HepG2 (cell line): ENCODE data around the gene WFDC1. TPM values are rescaled to one million over a fixed set of nuclear protein-coding genes. Genes with fewer than 3 reads are reported as not detected.

ENCODE experiments used
- ATAC-seq: fragments of 200-7000 bp; cut with Tn5 transposase; 3 replicates; pipeline ENCODE4 v1.9.1; 2020; ENCODE audit warnings: mild to moderate bottlenecking, moderate library complexity
- BruUV-seq: library from RNA; stranded (reverse); fragments of 400-500 nt; replicated peaks from 2 replicates; lab custom pipeline; 2021; lab: Mats Ljungman, UMichigan
- CTCF ChIA-PET: fragments of 300-600 bp; formaldehyde crosslinking; extraction: SDS; loops from one replicate; lab custom pipeline; 2021; ENCODE audit warnings: low total read pairs, inconsistent platforms, low intra/inter-chr PET ratio; lab: Yijun Ruan, JAX
- POLR2A ChIA-PET: fragments of 350-600 bp; sonication (Branson Sonifier 250); formaldehyde crosslinking; loops from one replicate; lab custom pipeline; 2020; ENCODE audit warnings: antibody characterized with exemption, inconsistent platforms; lab: Yijun Ruan, JAX
- DNase-seq: peaks from one replicate; pipeline ENCODE4 v3.0.0-alpha.2; 2015; ENCODE audit warnings: low spot score
- FAIRE-seq: peaks from 3 replicates; lab custom pipeline; 2011; peaks lifted over from hg19 to GRCh38; lab: Jason Lieb, UNC
- H2AFZ ChIP-seq: one replicate; pipeline ENCODE4 v1.6.1; 2011; ENCODE audit warnings: low read length, inconsistent platforms
- H3K27ac ChIP-seq: fragments of 300-600 bp; 3 replicates; pipeline ENCODE4 v1.8.0; 2011; ENCODE audit warnings: mixed run types, mild to moderate bottlenecking, mixed read lengths, low read length, inconsistent platforms; ENCODE audit not compliant: insufficient read depth; ENCODE audit errors: extremely low read length
- H3K27me3 ChIP-seq, 2 experiments: fragments of 200-600 bp in 1 of 2; 2 replicates in 1 of 2; 3 replicates in 1 of 2; pipeline versions ENCODE4 v1.6.0 to v1.8.0; 2011; ENCODE audit warnings: low read length in 2 of 2, mild to moderate bottlenecking in 2 of 2, moderate library complexity in 2 of 2, inconsistent platforms in 1 of 2; ENCODE audit not compliant: insufficient read depth in 2 of 2, control insufficient read depth in 1 of 2
- H3K36me3 ChIP-seq, 2 experiments: fragments of 200-600 bp in 1 of 2; replicated peaks in 1 of 2; 2 replicates in 1 of 2; 3 replicates in 1 of 2; pipeline versions ENCODE4 v1.5.1 to v1.8.0; 2011; ENCODE audit warnings: low read length in 2 of 2, inconsistent platforms in 1 of 2; ENCODE audit not compliant: insufficient read depth in 2 of 2, control insufficient read depth in 1 of 2
- H3K4me1 ChIP-seq: 2 replicates; pipeline ENCODE4 v1.5.1; 2012; ENCODE audit warnings: low read length, inconsistent platforms; ENCODE audit not compliant: insufficient read depth
- H3K4me2 ChIP-seq: 2 replicates; pipeline ENCODE4 v1.6.0; 2011; ENCODE audit warnings: low read depth, low read length, inconsistent platforms
- H3K4me3 ChIP-seq, 3 experiments: fragments of 200-600 bp in 1 of 3; sonication (generic), shearing (Covaris generic) in 1 of 3; replicated peaks in 1 of 3; 2 replicates each; pipeline ENCODE4 v1.5.1; 2011 to 2016; ENCODE audit warnings: low read length in 3 of 3, inconsistent platforms in 2 of 3, low read depth in 2 of 3, mild to moderate bottlenecking in 2 of 3, control low read depth in 1 of 3, mixed read lengths in 1 of 3; ENCODE audit not compliant: insufficient read depth in 1 of 3
- H3K79me2 ChIP-seq: one replicate; pipeline ENCODE4 v1.6.1; 2011; ENCODE audit warnings: low read length, inconsistent platforms; ENCODE audit not compliant: insufficient read depth
- H3K9ac ChIP-seq: 2 replicates; pipeline ENCODE4 v1.6.0; 2011; ENCODE audit warnings: mild to moderate bottlenecking, low read depth, low read length, inconsistent platforms; ENCODE audit not compliant: insufficient read depth
- H3K9me3 ChIP-seq: 2 replicates; pipeline ENCODE4 v1.5.1; 2012; ENCODE audit warnings: mild to moderate bottlenecking, low read length
- H4K20me1 ChIP-seq: 2 replicates; pipeline ENCODE4 v1.6.0; 2011; ENCODE audit warnings: inconsistent platforms, mild to moderate bottlenecking, low read length, moderate library complexity; ENCODE audit not compliant: insufficient read depth
- KDM3A ChIP-seq: IDR thresholded peaks from 2 replicates; pipeline ENCODE4 v1.6.1; 2018; ENCODE audit warnings: low read depth, missing compliant biosample characterization
- RBM39 ChIP-seq: fragments of 200-400 bp; formaldehyde crosslinking; IDR thresholded peaks from one replicate; pipeline ENCODE4 v1.6.1; 2018; ENCODE audit warnings: antibody characterized with exemption, mild to moderate bottlenecking, low read depth, low read length; ENCODE audit not compliant: poor library complexity, severe bottlenecking
- ZNF331 ChIP-seq: sonication (generic); formaldehyde crosslinking; IDR thresholded peaks from 2 replicates; pipeline ENCODE4 v1.4.0; 2020; ENCODE audit warnings: missing genetic modification reagents
- WGBS: methylation state at CpG from one replicate; pipeline ENCODE4 v1.1.6; 2017; ENCODE audit warnings: low lambda C conversion rate; 5-methylcytosine and 5-hydroxymethylcytosine counted together
- in situ Hi-C: cut with HindIII; loops from 2 replicates; pipeline ENCODE4 v1.10.0; 2017; ENCODE audit warnings: low pct_unique_long_range_greater_than_20kb; ENCODE audit not compliant: extremely low pct_ligation_motif_present
- intact Hi-C: fragments of 100-400 bp; cut with micrococcal nuclease; formaldehyde crosslinking; loops from one replicate; pipeline ENCODE4 v1.10.0; 2022; ENCODE audit not compliant: unreplicated experiment
- polyA plus RNA-seq, 8 experiments: library from polyadenylated mRNA; depleted of rRNA in 3 of 8; stranded (reverse) in 7 of 8; unstranded in 1 of 8; fragments of >200 nt; fragmentation: Illumina TruSeq in 4 of 8; extraction: Trizol in 4 of 8; gene quantifications; 2 replicates each; pipeline versions ENCODE4 v1.2.1 to v1.2.3, GENCODE V29; 2011 to 2016; ENCODE audit warnings: low read depth in 4 of 8, missing spikeins in 1 of 8, mixed read lengths in 1 of 8; ENCODE audit not compliant: insufficient read depth in 1 of 8
- total RNA-seq, 5 experiments: library from RNA; depleted of rRNA; stranded (reverse); fragments of >200 nt; fragmentation: Illumina TruSeq; extraction: Trizol; gene quantifications; 2 replicates each; pipeline ENCODE4 v1.2.3, GENCODE V29; 2016; ENCODE audit warnings: low read depth in 1 of 5

WFDC1 gene
- total and polyA plus RNA-seq, 2 of the 13 experiments (the other 11 are each of a cell fraction or from before 2014, with no cell fraction given), result not detected

DNA sequence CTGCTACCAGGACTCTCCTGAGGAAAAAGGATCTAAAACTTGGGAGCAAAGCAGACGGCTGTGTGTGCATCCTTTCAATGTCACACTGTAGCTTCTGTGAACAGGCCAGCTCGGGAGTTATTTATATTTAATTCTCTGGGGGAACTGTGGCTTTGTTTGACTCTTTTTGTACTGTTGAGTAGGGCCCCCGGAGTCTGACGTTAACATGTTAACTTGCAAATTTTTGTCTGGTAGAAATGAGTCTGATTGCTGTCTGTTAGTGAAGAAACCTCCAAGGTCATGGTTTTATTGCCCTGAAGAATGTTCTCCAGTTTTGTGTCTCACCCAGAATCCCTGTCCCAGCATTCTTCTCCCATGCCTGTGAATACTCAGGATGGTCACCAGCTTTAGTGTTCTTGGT lies 40.6 kb upstream of the WFDC1 start:
- Histone ChIP-seq H3K9me3 (no peaks in the 10 kb centered on the region), H2AFZ (no peak overlapping the region), H3K4me3 (no peak overlapping the region), H3K9ac (no peak overlapping the region), H4K20me1 (no peaks in the 10 kb centered on the region), H3K79me2 (no peaks in the 10 kb centered on the region), H3K36me3 (no peaks in the 10 kb centered on the region), H3K4me1 (no peaks in the 10 kb centered on the region), H3K4me2 (no peak overlapping the region), H3K27me3 (peaks cover 1 to 42% of the 10 kb centered on the region in 2 experiments; a peak in 4 of 5 replicates), H3K27ac (no peak overlapping the region)
- 15% methylated on average over 4 of the region's 4 CpGs for whole genome bisulfite sequencing
- POLR2A ChIA-PET, result no interaction called here
- no peak for DNase-seq
- BruUV-seq, result no TSS peak
- in situ Hi-C loops, result no loop called here
- TF ChIP-seq RBM39, result no peak
- CTCF ChIA-PET, result no interaction called here
- intact Hi-C loops, result no loop called here
- FAIRE-seq, result no peak
- ATAC-seq, result no peak

DNA sequence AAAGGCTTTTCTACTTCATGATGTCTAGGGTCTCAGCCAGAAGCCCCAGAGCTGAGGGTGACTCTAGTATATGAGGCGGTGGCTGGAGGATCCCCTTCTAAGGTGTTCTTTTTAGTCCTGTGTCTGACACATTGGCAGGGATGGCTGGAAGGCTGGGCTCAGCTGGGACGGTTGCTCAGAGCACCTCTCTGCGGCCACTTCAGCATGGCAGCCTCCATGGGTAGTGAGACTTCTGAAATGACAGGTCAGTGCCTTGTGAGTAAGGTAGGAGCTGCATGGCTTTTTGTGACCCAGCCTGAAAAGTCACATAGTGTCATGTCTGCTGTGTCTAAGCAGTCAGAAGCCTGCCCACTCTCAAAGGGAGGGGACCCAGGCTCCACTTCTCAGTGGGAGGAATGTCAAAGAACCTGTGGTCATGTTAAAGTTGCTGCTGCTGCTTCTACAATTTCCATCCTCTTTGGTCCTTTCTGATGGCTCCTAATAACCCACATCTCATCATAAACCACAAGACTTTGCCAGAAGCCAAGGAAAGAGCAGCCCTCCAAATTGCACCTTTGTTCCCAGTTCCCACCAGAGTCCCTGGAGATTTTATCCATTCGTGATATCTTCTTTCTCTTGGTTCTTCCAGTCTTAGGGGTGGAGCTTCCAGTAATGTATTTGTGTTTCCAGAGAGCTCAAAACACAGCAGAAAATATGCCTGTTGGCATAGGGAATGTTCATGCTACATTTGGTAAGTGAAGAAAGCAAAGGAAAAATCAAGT lies 39.4 kb upstream of the WFDC1 start:
- no peak overlapping the region for H3K9ac ChIP-seq
- no peak overlapping the region for H2AFZ ChIP-seq
- no peak for ATAC-seq
- DNase-seq, result no peak
- no peak overlapping the region for H3K4me2 ChIP-seq
- 22% methylated on average over 2 of the region's 4 CpGs for WGBS
- TF ChIP-seq KDM3A (no peak), ZNF331 (CRISPR knock-in tag) (peak; percentile 98)
- POLR2A ChIA-PET, result no interaction called here
- no peaks in the 10 kb centered on the region for H3K4me1 ChIP-seq
- FAIRE-seq, result no peak
- H3K9me3 ChIP-seq, result no peaks in the 10 kb centered on the region
- peaks cover 0 to 33% of the 10 kb centered on the region in 2 experiments; a peak in 3 of 5 replicates for H3K27me3 ChIP-seq
- no peaks in the 10 kb centered on the region for H3K36me3 ChIP-seq
- no peaks in the 10 kb centered on the region for H3K79me2 ChIP-seq
- H3K4me3 ChIP-seq, result no peak overlapping the region
- no TSS peak for BruUV-seq
- in situ Hi-C loops, result no loop called here
- CTCF ChIA-PET, result no interaction called here
- intact Hi-C loops, result no loop called here
- no peak overlapping the region for H3K27ac ChIP-seq
- no peaks in the 10 kb centered on the region for H4K20me1 ChIP-seq
